Activated T-helper 1 cell treated with anti-CD3 and anti-CD28 coated beads, Interleukin-12 subunit alpha, Interleukin-12 subunit beta, Interleukin-2, Interleukin-4 antibody, amounts not matched to agents 30 ng/mL and 10 ng/mL and 1 ng/mL, durations not matched to agents 14 hours and 24 hours and 36 hours (primary cell): ENCODE results near the gene INPP1. TPM values are rescaled to one million over a fixed set of nuclear protein-coding genes. Genes with fewer than 3 reads are reported as not detected.

Experiments used
- DNase-seq: peaks from one replicate; pipeline ENCODE4 v3.0.0; 2021; ENCODE audit warnings: low spot score
- H3K27ac Mint-ChIP-seq: one replicate; pipeline ENCODE4 v1.8.0; 2021; ENCODE audit warnings: mild to moderate bottlenecking, mixed read lengths
- H3K27me3 Mint-ChIP-seq: one replicate; pipeline ENCODE4 v1.8.0; 2022; ENCODE audit warnings: mild to moderate bottlenecking, moderate library complexity, mixed read lengths; ENCODE audit not compliant: insufficient read depth
- H3K36me3 Mint-ChIP-seq: one replicate; pipeline ENCODE4 v1.8.0; 2021; ENCODE audit warnings: low read depth, mixed read lengths
- H3K4me1 Mint-ChIP-seq: one replicate; pipeline ENCODE4 v1.8.0; 2021; ENCODE audit warnings: low read depth, mixed read lengths
- H3K4me3 Mint-ChIP-seq: one replicate; pipeline ENCODE4 v1.8.0; 2021; ENCODE audit warnings: mild to moderate bottlenecking, moderate library complexity, mixed read lengths
- H3K9me3 Mint-ChIP-seq: one replicate; pipeline ENCODE4 v1.8.0; 2021; ENCODE audit warnings: mixed read lengths
- intact Hi-C: fragments of 100-400 bp; cut with micrococcal nuclease; formaldehyde crosslinking; loops from one replicate; pipeline ENCODE4 v1.15.1; 2024
- total RNA-seq: library from RNA; stranded (reverse); gene quantifications from 2 replicates; pipeline ENCODE4 v1.2.3, GENCODE V29; 2022

The INPP1 gene
- total RNA-seq, 1 donor from 2014 or later: 7.7 TPM

DNA sequence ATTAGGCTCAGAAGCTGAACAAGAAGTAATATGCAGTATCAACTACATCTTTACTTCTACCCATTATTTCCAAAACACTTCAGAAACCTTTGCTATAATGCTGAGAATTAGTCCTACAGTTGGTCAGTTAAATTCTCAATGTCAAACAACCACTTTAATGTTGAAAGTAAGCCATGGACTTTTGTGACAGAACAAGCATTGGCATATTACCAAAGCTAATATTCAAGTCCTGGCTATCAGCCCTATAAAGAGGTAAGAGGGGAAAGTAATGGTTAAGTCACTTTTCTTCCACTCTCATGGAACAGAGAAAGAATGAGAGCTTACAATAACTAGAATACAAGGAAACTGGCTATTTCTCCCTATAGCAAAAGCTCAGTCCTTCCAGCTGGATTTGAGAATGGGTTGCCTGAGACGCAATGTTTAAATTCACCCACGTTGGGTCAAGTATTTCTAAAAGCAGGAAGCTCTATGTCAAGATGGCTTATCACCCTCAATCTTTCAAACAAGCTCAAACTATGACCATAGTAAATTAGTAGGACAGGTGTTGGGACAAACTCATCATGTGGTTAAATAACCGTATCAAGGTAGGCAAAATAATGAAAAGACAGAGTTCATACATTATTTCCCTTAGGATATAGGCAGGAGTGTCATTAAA, 33.3 kb downstream of the INPP1 start:
- Mint-ChIP-seq H3K27me3 (peaks cover 2% of the 10 kb centered on the region), H3K4me3 (no peak overlapping the region), H3K9me3 (no peaks in the 10 kb centered on the region), H3K4me1 (no peaks in the 10 kb centered on the region), H3K27ac (no peak overlapping the region), H3K36me3 (no peaks in the 10 kb centered on the region)
- DNase-seq: no peak
- intact Hi-C loops: no loop called here

DNA sequence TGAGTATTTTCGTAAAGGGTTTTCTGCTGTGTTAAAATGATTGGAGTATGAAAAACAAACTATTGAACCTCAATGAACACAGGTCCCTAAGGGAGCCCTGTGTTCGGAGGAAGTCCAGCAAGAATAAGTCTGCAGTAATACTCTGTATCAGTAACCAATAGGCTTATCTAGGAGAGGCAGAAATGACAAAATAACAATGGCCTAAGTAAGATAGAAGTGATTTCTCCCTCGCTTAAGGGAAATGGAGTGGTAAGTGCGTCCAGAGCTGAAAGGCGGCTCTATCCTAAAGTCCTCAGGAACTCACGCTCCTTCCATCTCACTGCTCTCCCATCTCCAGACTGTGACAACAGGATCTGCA, 35.5 kb downstream of the INPP1 start:
- Mint-ChIP-seq H3K27ac (no peak overlapping the region), H3K4me3 (no peak overlapping the region), H3K4me1 (peaks cover 9% of the 10 kb centered on the region), H3K27me3 (peaks cover 2% of the 10 kb centered on the region), H3K9me3 (no peaks in the 10 kb centered on the region), H3K36me3 (no peaks in the 10 kb centered on the region)
- intact Hi-C loops: loop anchor here (1.0 kb wide), 1 partner anchor 132 kb away; no protein-coding TSS in a partner anchor
- no peak for DNase-seq

DNA sequence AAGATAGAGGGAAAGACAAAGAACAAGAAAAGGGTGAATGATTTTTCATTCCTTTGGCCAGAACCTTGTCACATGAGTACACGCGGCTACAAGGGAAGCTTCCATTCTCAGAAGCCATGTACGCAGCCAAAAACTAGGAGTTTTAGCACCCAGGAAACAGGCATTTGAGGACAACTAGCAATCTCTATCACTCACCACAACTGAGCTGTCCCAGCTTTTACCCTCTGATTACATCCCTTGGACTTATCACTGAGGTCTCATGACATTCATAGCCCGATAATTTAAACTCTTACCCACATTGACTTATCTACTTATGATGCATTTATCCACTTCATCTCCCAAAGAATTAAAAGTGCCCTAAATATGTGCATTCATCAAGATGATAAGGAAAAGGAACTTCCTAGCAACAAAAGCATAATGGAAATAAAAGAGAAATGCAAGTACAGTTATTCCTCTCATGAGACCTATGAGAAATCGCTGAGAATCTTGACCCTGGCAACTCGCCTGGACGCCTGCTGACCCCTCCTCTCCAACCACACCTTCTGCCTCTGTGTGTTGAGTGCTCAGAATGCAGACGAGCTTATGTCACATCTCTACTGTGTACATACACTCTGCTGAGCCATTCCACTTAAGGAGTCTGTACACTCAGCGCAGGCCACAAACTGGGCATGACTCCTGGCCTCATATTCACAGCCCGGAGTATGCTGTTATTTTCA, 36.0 kb downstream of the INPP1 start:
- Mint-ChIP-seq H3K9me3 (no peaks in the 10 kb centered on the region), H3K27me3 (peaks cover 2% of the 10 kb centered on the region), H3K4me1 (peaks cover 9% of the 10 kb centered on the region), H3K36me3 (no peaks in the 10 kb centered on the region), H3K4me3 (no peak overlapping the region), H3K27ac (no peak overlapping the region)
- no peak for DNase-seq
- intact Hi-C loops: loop anchor here (1.0 kb wide), 1 partner anchor 132 kb away; no protein-coding TSS in a partner anchor

DNA sequence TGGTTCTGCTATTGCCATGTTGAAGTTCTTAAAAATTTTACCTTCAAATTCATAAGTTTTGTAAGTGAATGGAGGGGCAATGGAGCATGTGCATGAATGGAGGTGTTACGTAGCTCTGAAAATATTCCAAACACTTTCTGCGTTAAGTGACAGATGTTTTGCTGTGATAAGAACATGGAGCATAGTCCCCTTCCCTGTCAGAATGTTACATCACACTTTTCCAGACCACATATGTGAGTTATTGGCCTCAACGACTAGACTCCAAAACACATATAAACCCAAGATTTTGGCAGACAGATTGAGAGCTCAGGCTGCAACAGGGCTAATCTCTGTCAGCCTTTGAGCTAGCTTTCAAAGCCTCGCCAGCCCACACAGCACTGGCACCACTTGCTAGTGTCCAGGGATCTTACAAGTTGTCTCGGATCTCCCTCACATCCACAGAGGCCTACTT, 37.6 kb downstream of the INPP1 start:
- Mint-ChIP-seq H3K27me3 (peaks cover 2% of the 10 kb centered on the region), H3K36me3 (no peaks in the 10 kb centered on the region), H3K4me3 (no peak overlapping the region), H3K4me1 (peaks cover 9% of the 10 kb centered on the region), H3K27ac (no peak overlapping the region), H3K9me3 (no peaks in the 10 kb centered on the region)
- DNase-seq: no peak
- intact Hi-C loops: no loop called here

DNA sequence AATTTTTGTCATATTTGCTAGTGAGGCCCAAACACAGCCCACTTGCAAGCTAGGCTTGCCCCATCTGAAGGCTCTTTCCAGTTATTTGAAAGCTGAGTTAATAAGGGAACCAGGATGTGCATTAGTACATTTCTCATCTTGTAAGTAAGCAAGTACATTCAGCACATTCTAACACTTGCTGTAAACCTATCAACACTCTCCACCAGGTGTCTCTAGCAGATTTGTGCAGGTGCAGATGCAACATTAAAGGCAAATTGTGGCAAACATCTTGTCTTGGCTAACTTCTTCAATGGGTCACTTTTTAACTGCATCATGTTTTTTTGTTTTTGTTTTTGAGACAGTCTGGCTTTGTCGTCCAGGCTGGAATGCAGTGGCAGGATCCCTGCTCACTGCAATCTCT, 39.5 kb downstream of the INPP1 start:
- DNase-seq: peak; percentile 32
- H3K36me3 Mint-ChIP-seq: no peaks in the 10 kb centered on the region
- H3K27me3 Mint-ChIP-seq: peaks cover 2% of the 10 kb centered on the region
- no peaks in the 10 kb centered on the region for H3K9me3 Mint-ChIP-seq
- peaks cover 9% of the 10 kb centered on the region for H3K4me1 Mint-ChIP-seq
- H3K4me3 Mint-ChIP-seq: no peak overlapping the region
- intact Hi-C loops: loop anchor here (1.0 to 2.0 kb wide), 5 partner anchors 22 to 421 kb away; no protein-coding TSS in a partner anchor
- H3K27ac Mint-ChIP-seq: no peak overlapping the region

DNA sequence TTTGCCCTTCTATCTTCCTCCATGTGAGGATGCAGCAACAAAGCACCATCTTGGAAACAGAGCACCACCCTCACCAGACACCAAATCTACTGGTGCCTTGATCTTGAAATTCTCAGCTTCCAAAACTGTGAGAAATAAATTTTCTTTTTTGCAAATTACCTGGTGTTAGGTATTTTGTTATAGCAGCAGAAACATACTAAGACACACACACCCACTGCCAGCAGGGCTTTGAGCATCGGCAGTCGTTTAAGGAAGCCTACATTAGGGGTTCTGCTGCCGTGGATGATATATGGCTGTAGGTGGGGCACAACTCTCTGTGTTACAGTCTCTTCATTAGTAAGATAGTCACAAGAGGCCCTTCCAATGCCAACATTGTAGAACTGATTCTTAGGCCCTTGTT, 44.0 kb downstream of the INPP1 start:
- intact Hi-C loops: no loop called here
- H3K27me3 Mint-ChIP-seq: peaks cover 14% of the 10 kb centered on the region

DNA sequence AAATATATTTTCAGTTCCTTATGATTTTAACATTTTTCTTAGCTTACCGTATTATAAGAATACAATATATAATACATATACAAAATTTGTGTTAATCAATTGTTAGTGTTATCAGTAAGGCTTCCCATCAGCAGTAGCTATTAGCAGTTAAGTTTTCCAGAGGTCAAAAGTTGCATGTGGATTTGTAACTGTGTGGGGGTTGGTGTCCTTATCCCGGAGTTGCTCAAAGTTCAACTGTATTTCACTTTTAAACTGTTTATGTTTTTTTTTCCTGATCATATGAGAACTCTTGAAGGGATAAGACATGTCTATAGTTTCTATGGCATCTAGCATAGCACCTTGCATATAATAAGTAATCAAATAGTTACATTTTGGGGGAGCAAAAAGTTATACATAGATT, 52.9 kb downstream of the INPP1 start:
- Mint-ChIP-seq H3K4me1 (no peaks in the 10 kb centered on the region), H3K9me3 (no peaks in the 10 kb centered on the region), H3K27me3 (peaks cover 22% of the 10 kb centered on the region), H3K36me3 (no peaks in the 10 kb centered on the region), H3K27ac (no peak overlapping the region), H3K4me3 (no peak overlapping the region)
- DNase-seq: no peak
- intact Hi-C loops: no loop called here

More for the DNA sequence above, 44.0 kb downstream of the INPP1 start:
- H3K9me3 Mint-ChIP-seq: no peaks in the 10 kb centered on the region
- no peaks in the 10 kb centered on the region for H3K36me3 Mint-ChIP-seq
- no peak overlapping the region for H3K27ac Mint-ChIP-seq
- H3K4me3 Mint-ChIP-seq: no peak overlapping the region
- peaks cover 6% of the 10 kb centered on the region for H3K4me1 Mint-ChIP-seq
- DNase-seq: no peak

DNA sequence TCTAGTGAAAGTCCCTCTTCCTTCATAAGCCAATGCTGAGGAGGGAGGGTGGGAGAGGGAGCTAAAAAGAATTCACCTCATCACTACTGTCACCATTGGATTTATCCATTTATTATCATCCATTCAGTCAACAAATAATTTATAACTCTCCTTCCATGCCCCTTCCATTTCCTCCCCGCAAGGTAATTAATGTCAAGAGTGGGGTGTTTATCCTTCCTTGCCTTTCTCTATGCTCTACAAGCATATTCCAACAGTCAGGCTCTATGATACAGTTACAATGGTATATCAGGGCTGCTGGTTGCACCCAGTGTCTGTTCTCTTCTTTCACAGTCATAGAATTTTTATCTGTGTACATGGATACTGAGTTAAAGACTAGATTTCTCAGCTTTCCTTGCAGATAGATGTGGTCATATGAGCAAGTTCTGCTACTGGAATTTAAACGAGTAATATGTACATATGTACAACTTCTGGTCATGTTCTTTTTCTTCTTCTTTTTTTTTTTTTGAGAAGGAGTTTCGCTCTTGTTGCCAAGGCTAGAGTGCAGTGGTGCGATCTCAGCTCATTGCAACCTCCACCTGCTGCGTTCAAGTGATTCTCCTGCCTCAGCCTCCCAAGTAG, 59.7 kb downstream of the INPP1 start:
- Mint-ChIP-seq H3K36me3 (no peaks in the 10 kb centered on the region), H3K27me3 (no peaks in the 10 kb centered on the region), H3K27ac (no peak overlapping the region), H3K4me1 (no peaks in the 10 kb centered on the region), H3K9me3 (no peaks in the 10 kb centered on the region), H3K4me3 (no peak overlapping the region)
- intact Hi-C loops: loop anchor here (10.0 kb wide), 2 partner anchors 392 to 958 kb away; partner anchors contain the start of gene WDR75
- DNase-seq: no peak

DNA sequence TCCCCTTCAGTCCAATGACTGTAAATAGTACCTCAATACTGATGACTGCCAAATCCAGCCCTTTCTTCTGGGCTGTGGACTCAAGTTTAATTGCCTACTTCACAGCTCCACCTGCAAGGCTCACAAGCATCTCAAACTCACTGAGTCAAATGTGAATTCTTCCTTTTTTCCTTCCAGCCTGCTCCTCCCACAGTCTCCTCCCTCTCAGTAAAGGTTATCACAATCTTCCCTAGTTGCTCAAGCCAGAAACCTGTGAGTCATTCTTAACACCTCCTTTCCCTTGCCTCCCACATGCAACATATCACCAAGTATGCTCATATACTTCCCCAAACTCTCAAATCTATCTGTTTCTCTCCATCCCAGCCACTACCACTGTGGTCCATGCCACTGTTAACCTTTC, 61.1 kb downstream of the INPP1 start:
- Mint-ChIP-seq H3K27ac (no peak overlapping the region), H3K9me3 (no peaks in the 10 kb centered on the region)
- DNase-seq: no peak

DNA sequence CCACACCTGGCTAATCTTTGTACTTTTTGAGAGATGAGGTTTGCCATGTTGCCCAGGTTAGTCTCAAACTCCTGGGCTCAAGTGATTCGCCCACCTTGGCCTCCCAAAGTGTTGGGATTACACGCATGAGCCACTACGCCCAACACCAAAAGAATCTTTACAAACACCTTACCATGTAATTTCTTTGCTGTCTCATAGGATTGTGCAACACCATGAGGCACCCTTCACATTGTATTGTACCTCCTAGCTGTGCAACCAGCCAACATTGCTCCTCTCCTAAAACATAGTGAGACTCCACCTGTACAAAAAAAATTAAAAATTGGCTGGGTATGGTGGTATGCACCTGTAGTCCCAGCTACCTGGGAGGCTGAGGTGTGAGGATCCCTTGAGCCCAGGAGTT, 61.7 kb downstream of the INPP1 start:
- no peak for DNase-seq

More for the DNA sequence above, 61.1 kb downstream of the INPP1 start:
- Mint-ChIP-seq H3K36me3 (no peaks in the 10 kb centered on the region), H3K27me3 (no peaks in the 10 kb centered on the region), H3K4me3 (no peak overlapping the region), H3K4me1 (peaks cover 6% of the 10 kb centered on the region)
- intact Hi-C loops: loop anchor here (1.0 to 10.0 kb wide), 8 partner anchors 22 to 960 kb away; partner anchors contain the start of genes GLS and WDR75

DNA sequence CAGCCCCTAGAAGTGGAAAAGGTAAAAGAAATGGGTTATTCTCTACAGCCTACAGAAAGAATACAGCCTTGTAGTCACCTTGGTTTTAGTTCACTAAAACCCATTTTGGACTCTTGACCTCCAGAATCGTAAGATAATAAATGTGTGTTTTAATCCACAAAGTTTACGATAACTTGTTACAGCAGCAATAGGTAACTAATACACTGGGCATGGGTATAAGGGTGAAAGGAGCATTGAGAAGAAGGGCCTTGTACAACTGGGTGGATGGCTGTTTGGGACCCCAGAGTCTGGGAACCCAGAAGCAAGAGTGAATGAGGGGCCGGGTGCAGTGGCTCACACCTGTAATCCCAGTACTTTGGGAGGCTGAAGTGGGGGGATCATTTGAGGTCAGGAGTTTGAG, 62.6 kb downstream of the INPP1 start:
- no peaks in the 10 kb centered on the region for H3K9me3 Mint-ChIP-seq
- H3K27me3 Mint-ChIP-seq: no peaks in the 10 kb centered on the region
- H3K4me3 Mint-ChIP-seq: no peak overlapping the region
- peaks cover 2% of the 10 kb centered on the region for H3K36me3 Mint-ChIP-seq
- peaks cover 18% of the 10 kb centered on the region for H3K4me1 Mint-ChIP-seq
- no peak overlapping the region for H3K27ac Mint-ChIP-seq
- intact Hi-C loops: loop anchor here (2.0 to 10.0 kb wide), 9 partner anchors 23 to 961 kb away; partner anchors contain the start of genes INPP1, STAT1 and WDR75
- no peak for DNase-seq

More for the DNA sequence above, 61.7 kb downstream of the INPP1 start:
- Mint-ChIP-seq H3K27ac (no peak overlapping the region), H3K27me3 (no peaks in the 10 kb centered on the region), H3K4me1 (peaks cover 12% of the 10 kb centered on the region), H3K4me3 (no peak overlapping the region), H3K36me3 (peaks cover 2% of the 10 kb centered on the region), H3K9me3 (no peaks in the 10 kb centered on the region)
- intact Hi-C loops: loop anchor here (2.0 to 10.0 kb wide), 9 partner anchors 22 to 960 kb away; partner anchors contain the start of genes INPP1, STAT1 and WDR75

DNA sequence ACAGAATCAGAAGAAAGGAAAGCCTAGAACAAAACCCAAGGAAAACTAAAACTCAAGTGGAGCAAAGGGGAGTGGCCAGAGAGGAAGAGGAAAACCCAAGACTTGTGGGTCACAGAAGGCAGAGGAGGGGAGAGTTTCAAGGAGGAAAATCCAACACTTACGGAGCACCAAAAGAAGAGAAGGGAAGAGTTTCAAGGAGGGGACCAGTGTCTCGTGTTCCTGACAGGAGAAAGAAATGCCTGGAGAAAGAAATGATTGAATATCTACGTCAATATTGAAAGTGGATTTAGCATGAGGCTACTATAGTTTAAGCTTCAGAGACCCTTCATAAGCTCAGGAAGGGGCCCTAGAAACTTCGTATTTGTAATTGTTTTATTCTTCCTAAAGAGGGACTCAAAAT, 63.4 kb downstream of the INPP1 start:
- Mint-ChIP-seq H3K4me1 (peaks cover 25% of the 10 kb centered on the region), H3K4me3 (no peak overlapping the region), H3K27me3 (no peaks in the 10 kb centered on the region), H3K36me3 (peaks cover 6% of the 10 kb centered on the region), H3K9me3 (no peaks in the 10 kb centered on the region), H3K27ac (no peak overlapping the region)
- intact Hi-C loops: loop anchor here (1.0 to 10.0 kb wide), 7 partner anchors 65 to 962 kb away; partner anchors contain the start of genes INPP1, STAT1 and WDR75
- DNase-seq: no peak
